Rectal smooth muscle tissue (tissue), 1 donor: Measurements from ENCODE around the gene ERP44.
"Not testable (repeated sequence)": the region's sequence is repeated elsewhere in the genome, so short reads cannot be mapped to it uniquely, and the experiment has no call there.

Source experiments
- H3K27ac ChIP-seq: one replicate; pipeline ENCODE4 v1.7.0; 2013; ENCODE audit warnings: low read depth, low read length, inconsistent platforms
- H3K27me3 ChIP-seq: one replicate; pipeline ENCODE4 v1.7.0; 2013; ENCODE audit warnings: low read length; ENCODE audit not compliant: control insufficient read depth, insufficient read depth
- H3K36me3 ChIP-seq: one replicate; pipeline ENCODE4 v1.7.0; 2013; ENCODE audit warnings: low read length; ENCODE audit not compliant: control insufficient read depth, insufficient read depth
- H3K4me1 ChIP-seq: one replicate; pipeline ENCODE4 v1.7.0; 2013; ENCODE audit warnings: low read length; ENCODE audit not compliant: control insufficient read depth, insufficient read depth
- H3K4me3 ChIP-seq: one replicate; pipeline ENCODE4 v1.7.0; 2013; ENCODE audit warnings: low read length
- H3K9ac ChIP-seq: one replicate; pipeline ENCODE4 v1.7.0; 2013; ENCODE audit warnings: low read length

ERP44 gene

DNA sequence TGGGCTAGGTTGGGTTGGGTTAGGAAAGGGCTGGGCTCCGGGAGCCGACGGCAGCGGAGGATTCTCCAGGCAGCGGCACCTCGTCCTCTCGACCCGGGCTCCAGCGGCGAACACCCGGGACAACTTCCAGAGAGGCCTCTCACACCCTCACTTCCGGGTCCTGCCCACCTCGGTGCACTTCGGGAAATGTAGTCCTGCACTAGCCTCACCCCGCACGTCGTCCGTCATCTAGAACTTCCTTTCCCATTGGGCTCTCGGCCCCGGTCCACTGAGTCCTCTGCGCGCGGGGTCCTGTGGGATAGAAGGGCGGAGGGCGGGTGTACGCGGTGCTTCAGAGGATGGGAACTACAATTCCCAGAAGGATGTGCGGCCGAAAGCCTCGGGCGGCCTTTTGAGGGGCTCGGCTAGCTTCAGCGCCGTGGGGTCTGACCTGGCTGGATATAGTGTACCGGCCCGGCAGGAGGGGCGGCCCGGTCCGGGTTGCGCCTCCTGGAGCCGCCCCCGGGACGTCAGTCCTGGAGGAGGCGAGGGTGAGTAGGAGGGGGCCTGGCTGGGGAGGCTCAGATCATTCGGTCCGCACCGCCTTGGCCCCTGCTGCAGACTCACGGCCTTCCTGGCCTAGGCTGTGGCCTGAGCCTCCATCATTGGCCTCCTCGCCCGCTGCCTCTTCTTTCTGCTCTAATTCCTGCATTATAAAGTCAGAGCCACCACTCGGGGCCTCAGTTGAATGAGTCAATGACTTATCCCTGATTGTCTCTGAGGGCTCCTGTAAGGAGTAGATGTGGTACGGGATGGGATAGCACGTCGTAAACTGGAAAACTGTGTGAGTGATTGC lies at the start of gene ERP44, which contains the start of gene INVS:
Gene ERP44 (minus strand): TSS at position 114 of the 835 bp plus-strand sequence. CDS start 160 bp downstream, outside the sequence.
Gene INVS (plus strand): TSS at position 357 of the 835 bp plus-strand sequence. CDS start 5,279 bp downstream, outside the sequence.
- H3K36me3 ChIP-seq = peaks cover 3% of the 10 kb centered on the region
- H3K27ac ChIP-seq = peak within 1 kb of the TSS; percentile 86
- no peaks in the 10 kb centered on the region for H3K27me3 ChIP-seq
- H3K9ac ChIP-seq = peak within 1 kb of the TSS; percentile 74
- peaks cover 7% of the 10 kb centered on the region for H3K4me1 ChIP-seq
- H3K4me3 ChIP-seq = peak within 1 kb of the TSS; percentile 97

DNA sequence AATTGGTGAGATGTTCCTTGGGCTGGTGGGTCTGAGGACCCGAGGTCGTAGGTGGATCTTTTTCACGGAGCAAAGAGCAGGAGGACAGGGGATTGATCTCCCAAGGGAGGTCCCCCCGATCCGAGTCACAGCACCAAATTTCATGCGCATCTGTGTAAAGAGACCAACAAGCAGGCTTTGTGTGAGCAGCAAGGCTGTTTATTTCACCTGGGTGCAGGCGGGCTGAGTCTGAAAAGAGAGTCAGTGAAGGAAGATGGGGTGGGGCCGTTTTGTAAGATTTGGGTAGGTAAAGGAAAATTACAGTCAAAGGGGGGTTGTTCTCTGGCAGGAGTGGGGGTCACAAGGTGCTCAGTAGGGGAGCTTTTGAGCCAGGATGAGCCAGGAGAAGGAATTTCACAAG lies 47.2 kb upstream of the ERP44 start:
- H3K9ac ChIP-seq, H3K27ac ChIP-seq, H3K4me1 ChIP-seq, H3K27me3 ChIP-seq, H3K4me3 ChIP-seq, H3K36me3 ChIP-seq: not testable (repeated sequence)

DNA sequence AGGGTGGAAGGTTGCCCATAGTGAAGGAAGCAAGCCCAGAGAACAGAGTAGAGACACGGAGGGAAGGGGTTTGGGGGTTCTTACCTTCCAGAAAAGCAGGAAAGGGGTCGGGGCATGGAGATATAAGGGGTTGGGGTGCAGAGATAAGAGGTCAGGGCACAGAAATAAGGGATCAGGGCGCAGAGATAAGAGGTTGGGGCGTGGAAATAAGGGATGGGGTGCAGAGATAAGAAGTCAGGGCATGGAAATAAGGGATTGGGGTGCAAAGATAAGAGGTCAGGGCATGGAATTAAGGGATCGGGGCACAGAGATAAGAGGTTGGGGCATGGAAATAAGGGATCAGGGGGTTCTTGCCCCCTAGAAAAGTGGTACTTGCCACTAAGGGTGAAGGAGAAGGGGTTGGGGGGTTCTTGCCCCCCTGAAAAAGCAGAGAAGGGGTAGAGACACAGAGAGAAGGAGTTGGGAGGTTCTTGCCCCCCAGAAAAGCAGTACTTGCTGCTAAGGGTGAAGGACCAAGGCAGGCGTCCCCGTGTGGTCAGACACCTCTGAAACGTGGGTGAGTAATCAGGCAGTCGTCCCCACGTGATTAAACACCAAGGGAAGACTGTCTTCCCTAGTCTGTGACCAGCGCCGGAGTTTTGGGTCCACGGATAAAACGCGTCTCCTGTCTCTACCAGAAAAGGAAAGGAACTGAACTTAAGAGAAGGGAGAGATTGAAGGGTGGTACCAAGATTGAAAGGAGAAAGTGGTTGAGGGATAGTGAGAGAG lies 46.6 kb upstream of the ERP44 start:
- not testable (repeated sequence) for H3K9ac ChIP-seq, H3K27me3 ChIP-seq, H3K27ac ChIP-seq, H3K4me1 ChIP-seq, H3K4me3 ChIP-seq, H3K36me3 ChIP-seq

DNA sequence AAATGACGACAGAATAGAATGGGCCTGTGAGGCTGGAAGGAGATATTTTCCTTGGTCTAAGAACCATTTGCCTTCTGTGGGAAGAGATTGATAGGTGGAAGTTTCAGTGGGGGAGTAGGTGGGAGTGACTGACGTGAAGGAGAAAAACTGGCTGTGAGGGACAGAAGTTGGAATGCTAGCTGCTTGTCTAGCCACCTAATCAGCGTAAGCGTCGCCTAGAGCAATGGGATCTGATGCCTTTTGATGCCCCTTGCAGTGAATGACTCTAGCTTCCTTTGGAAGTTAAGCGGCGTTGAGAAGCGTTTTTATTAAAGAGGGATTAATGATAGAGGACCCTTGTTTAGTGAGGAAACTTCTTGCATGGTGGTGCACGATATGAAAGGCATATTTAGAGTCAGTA lies 43.1 kb upstream of the ERP44 start:
- H3K4me1 ChIP-seq, H3K4me3 ChIP-seq, H3K9ac ChIP-seq, H3K27ac ChIP-seq, H3K36me3 ChIP-seq, H3K27me3 ChIP-seq: not testable (repeated sequence)

DNA sequence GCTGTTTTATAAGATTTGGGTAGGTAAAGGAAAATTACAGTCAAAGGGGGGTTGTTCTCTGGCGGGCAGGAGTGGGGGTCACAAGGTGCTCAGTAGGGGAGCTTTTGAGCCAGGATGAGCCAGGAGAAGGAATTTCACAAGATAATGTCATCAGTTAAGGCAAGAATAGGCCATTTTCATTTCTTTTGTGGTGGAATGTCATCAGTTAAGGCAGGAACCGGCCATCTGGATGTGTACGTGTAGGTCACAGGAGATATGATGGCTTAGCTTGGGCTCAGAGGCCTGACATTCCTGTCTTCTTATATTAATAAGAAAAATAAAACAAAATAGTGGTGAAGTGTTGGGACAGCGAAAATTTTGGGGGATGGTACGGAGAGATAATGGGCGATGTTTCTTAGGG lies 41.5 kb upstream of the ERP44 start:
- H3K9ac ChIP-seq, H3K4me1 ChIP-seq, H3K36me3 ChIP-seq, H3K27ac ChIP-seq, H3K27me3 ChIP-seq, H3K4me3 ChIP-seq: not testable (repeated sequence)

DNA sequence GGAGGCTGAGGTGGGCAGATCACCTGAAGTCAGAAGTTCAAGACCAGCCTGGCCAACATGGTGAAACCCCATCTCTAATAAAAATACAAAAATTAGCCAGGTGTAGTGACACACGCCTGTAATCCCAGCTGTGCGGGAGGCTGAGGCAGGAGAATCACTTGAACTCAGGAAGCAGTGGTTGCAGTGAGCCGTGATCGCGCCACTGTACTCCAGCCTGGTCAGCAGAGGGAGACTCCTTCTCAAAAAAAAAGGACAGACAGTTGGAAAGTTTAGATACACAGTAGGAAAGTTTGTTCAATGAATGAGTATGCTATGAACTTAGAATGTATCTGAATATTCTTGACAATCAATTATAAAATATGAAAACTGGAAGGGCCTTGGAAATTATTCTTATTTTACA lies 38.0 kb upstream of the ERP44 start:
- not testable (repeated sequence) for H3K36me3 ChIP-seq, H3K27me3 ChIP-seq, H3K4me3 ChIP-seq, H3K27ac ChIP-seq, H3K4me1 ChIP-seq, H3K9ac ChIP-seq

DNA sequence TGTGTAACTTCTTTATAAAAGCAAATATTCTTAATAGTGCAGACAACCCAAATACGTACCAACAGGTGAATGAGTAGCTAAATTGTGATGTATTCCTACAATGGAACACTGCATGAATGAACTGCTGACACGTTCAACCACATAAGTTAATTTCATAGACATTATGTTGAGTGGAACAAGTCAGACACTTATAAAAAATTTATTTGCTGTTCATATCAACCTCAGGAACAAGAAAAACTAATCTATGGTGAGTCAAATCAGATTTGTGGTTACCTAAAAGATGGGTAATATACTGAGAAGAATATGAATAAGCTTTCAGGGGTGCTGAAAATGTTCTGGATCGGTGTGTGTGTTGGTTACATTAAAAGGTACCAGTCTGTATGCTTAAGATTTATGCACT lies 35.9 kb upstream of the ERP44 start:
- Histone ChIP-seq H3K27ac (no peak overlapping the region), H3K9ac (no peak overlapping the region), H3K27me3 (no peaks in the 10 kb centered on the region), H3K36me3 (no peaks in the 10 kb centered on the region), H3K4me1 (no peaks in the 10 kb centered on the region), H3K4me3 (no peak overlapping the region)

DNA sequence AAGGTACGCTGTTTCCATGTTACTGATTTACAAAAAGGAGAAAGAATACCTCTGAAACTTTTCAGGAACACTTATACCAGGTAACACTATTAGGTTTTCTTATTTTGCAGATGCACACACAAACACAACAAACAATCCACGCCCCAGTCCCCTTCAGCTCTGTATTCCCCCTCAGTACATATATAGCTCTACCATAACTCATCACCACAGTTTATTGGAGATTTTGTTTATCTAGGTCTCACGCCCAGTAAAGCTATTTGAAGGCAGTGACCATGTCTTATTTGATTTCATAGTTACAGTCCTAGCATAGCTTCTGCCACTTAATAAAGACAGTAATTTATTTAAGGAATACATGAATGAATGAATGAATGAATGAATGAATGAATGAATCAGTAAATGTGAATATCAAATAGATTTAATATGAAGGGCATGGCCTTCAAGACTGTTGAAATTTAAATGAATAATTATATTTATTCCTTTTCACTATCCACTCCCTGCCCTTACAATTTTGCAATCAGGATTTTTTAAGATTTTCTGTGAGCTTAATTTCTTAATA lies 33.2 kb upstream of the ERP44 start:
- no peaks in the 10 kb centered on the region for H3K27me3 ChIP-seq
- H3K4me3 ChIP-seq = no peak overlapping the region
- H3K36me3 ChIP-seq = no peaks in the 10 kb centered on the region
- H3K27ac ChIP-seq = no peak overlapping the region
- no peak overlapping the region for H3K9ac ChIP-seq
- no peaks in the 10 kb centered on the region for H3K4me1 ChIP-seq

DNA sequence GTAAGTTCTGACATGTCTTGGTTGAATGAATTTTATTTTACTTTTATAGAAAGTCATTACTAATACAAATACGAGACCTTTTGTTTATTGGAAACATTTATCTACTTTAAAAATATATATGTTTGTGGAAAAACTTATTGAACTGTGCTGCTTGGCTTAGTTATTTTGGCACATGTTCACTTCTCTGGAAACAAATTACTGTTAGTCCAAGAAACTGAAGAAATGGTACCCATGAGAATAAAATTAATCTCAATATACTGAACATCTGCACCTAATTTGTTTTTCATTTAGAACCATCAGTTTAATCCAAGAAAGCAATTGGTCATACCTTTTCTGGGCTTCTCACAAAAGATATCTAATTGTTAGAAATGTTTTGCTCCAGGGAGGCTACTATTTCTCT lies 32.4 kb upstream of the ERP44 start:
- Histone ChIP-seq H3K9ac (no peak overlapping the region), H3K27ac (no peak overlapping the region), H3K27me3 (no peaks in the 10 kb centered on the region), H3K4me3 (no peak overlapping the region), H3K4me1 (no peaks in the 10 kb centered on the region), H3K36me3 (no peaks in the 10 kb centered on the region)

DNA sequence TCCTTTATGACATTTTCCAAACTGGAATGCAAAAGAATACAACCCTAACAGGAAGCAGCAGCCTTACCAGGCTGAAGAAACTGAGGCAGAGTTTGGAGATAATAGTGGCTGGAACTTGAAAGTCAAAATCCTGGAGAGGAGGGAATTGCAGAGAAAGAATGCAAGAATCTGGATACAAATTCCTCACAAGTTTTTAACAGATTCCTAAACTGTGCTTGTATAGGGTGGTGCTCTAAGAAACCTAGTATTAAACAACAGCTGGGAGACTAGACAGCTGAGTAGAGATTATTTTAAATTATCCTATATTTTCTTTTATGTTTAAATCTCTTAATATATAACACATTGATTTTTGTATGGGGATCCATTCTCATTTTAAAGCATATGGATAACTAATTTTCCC lies 31.0 kb upstream of the ERP44 start:
- Histone ChIP-seq H3K4me3 (no peak overlapping the region), H3K27ac (no peak overlapping the region), H3K9ac (no peak overlapping the region), H3K36me3 (no peaks in the 10 kb centered on the region), H3K27me3 (no peaks in the 10 kb centered on the region), H3K4me1 (no peaks in the 10 kb centered on the region)

DNA sequence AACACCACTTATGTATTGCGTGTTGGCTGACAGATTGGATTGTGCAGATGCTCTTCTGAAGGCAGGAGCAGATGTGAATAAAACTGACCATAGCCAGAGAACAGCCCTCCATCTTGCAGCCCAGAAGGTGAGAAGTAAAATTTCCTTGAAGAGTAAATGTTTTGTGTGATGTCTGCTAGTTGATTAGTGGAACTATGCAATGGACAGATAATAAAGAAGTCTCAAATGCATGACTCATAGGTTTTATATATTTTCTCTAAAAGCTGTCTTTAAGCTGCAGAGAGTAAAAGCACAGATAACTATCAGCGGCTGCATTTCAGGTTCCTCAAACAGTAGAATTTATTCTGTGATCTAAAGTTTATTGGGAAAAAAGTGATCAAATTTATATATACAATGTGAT lies 27.6 kb upstream of the ERP44 start:
- H3K27me3 ChIP-seq = no peaks in the 10 kb centered on the region
- no peak overlapping the region for H3K27ac ChIP-seq
- H3K36me3 ChIP-seq = no peaks in the 10 kb centered on the region
- no peak overlapping the region for H3K9ac ChIP-seq
- no peaks in the 10 kb centered on the region for H3K4me1 ChIP-seq
- H3K4me3 ChIP-seq = no peak overlapping the region

DNA sequence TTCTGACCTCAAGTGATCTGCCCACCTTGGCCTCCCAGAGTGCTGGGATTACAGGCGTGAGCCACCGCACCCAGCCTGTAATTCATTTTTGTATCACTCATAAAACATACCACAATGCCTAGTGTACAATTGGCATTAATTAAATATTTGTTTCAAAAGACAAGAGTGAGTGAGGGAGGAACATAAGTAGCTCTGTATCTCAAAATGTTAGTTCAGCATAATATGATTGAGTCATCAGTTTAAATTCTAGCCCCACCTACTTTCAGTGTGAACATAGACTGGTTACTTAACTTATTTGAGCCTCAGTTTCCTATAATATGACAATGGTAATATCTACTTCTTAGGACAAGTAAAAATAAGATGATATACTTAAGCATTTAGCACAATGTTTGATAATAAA lies 27.1 kb upstream of the ERP44 start:
- Histone ChIP-seq H3K9ac (no peak overlapping the region), H3K4me1 (no peaks in the 10 kb centered on the region), H3K4me3 (no peak overlapping the region), H3K27ac (no peak overlapping the region), H3K27me3 (no peaks in the 10 kb centered on the region), H3K36me3 (no peaks in the 10 kb centered on the region)
